Transverse colon (tissue), 4 donors: Measurements from ENCODE around the gene COL20A1. TPM values are rescaled to one million over a fixed set of nuclear protein-coding genes. Genes with fewer than 3 reads are reported as not detected.

Experiments
- DNase-seq: peaks from one replicate; pipeline ENCODE4 v3.0.0-alpha.2; 2019
- H3K27ac ChIP-seq, 4 donors: fragments of 200-600 bp; sonication (generic); 2 replicates each; pipeline ENCODE4 v1.5.1; 2016 to 2018; ENCODE audit warnings: inconsistent platforms in 4 of 4
- H3K27me3 ChIP-seq: fragments of 200-600 bp; sonication (generic); 2 replicates; pipeline ENCODE4 v1.5.1; 2017; ENCODE audit warnings: inconsistent platforms
- H3K36me3 ChIP-seq, 4 donors: fragments of 200-600 bp; sonication (generic); 2 replicates each; pipeline ENCODE4 v1.5.1; 2017 to 2019; ENCODE audit warnings: inconsistent platforms in 4 of 4
- H3K4me1 ChIP-seq, 4 donors: fragments of 200-600 bp; sonication (generic); 2 replicates each; pipeline ENCODE4 v1.5.1; 2017 to 2020; ENCODE audit warnings: inconsistent platforms in 4 of 4
- H3K4me3 ChIP-seq, 4 donors: fragments of 200-600 bp; sonication (generic); 1 replicate in 1 of 4; 2 replicates in 3 of 4; pipeline versions ENCODE4 v1.5.1 to v1.6.1; 2017 to 2019; ENCODE audit warnings: inconsistent platforms in 4 of 4
- H3K9me3 ChIP-seq, 2 donors: fragments of 200-600 bp; sonication (generic); 2 replicates each; pipeline ENCODE4 v1.5.1; 2017 to 2019; ENCODE audit warnings: inconsistent platforms in 2 of 2
- EP300 ChIP-seq: sonication (generic); formaldehyde crosslinking; IDR thresholded peaks from one replicate; pipeline ENCODE4 v1.6.1; 2017; ENCODE audit warnings: antibody characterized with exemption, low read depth
- POLR2A ChIP-seq: fragments of 450-650 bp; IDR thresholded peaks from one replicate; pipeline ENCODE4 v1.6.1; 2016; ENCODE audit warnings: antibody characterized with exemption, mild to moderate bottlenecking, moderate library complexity
- POLR2AphosphoS5 ChIP-seq, 3 donors: sonication (generic); formaldehyde crosslinking; IDR thresholded peaks; one replicate each; pipeline ENCODE4 v1.6.1; 2016; ENCODE audit warnings: antibody characterized with exemption in 3 of 3
- WGBS, 2 donors: methylation state at CpG; one replicate each; pipeline ENCODE4 v1.1.5; 2018; ENCODE audit warnings: low coverage in 1 of 2; 5-methylcytosine and 5-hydroxymethylcytosine counted together
- in situ Hi-C, 4 donors: fragments of 200-750 bp; cut with MboI; loops; one replicate each; pipeline versions ENCODE4 v1.15.0 to v1.15.1; 2017; ENCODE audit warnings: low sequenced_read_pairs in 3 of 4, low pct_ligation_motif_present in 1 of 4, low pct_unique_long_range_greater_than_20kb in 1 of 4
- intact Hi-C: fragments of 100-400 bp; cut with DNase I; formaldehyde crosslinking; loops from one replicate; pipeline ENCODE4 v1.15.1; 2023; ENCODE audit warnings: low total_unique reads
- total RNA-seq, 4 donors: library from RNA; depleted of rRNA; stranded (reverse); fragments of >200 nt; gene quantifications; one replicate each; pipeline ENCODE4 v1.1.0, GENCODE V29; 2016
- TF ChIP-seq, protein P1 (sequence below), 5 experiments: fragments of 200-600 bp in 3 of 5; fragments of 450-650 bp in 2 of 5; sonication (generic) in 3 of 5; IDR thresholded peaks; 1 replicate in 2 of 5; 2 replicates in 3 of 5; pipeline ENCODE4 v1.5.1; 2016 to 2017; ENCODE audit warnings: antibody characterized with exemption in 5 of 5, inconsistent platforms in 3 of 5, mild to moderate bottlenecking in 2 of 5, moderate library complexity in 1 of 5

The COL20A1 gene
- total RNA-seq, 4 donors from 2014 or later, result 43.8 TPM; not detected in 3

DNA sequence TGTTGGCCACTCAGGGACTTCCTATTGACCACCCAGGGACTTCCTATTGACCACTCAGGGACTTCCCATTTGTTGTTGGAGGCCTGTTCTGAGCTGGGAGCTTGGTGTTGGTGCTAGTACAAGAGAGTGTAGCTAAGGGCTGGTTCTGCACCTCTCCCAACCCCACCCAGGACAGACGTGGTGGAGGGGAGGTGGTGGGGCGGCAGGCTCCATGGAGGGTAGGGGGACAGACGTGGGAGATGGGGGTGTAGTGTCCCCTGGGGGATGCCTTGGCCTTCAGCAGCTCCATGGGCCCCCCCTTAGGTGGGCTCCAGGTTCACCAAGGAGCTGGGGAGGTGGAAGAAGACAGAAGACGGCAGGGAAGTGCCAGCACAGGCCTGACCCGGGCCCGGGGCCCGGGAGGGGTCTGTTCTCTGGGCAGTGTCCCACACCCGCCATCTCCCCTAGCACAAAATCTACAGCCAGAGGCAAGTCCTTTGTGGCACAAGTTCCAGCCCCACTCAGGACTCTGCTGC lies 34.3 kb downstream of the COL20A1 start:
- no peaks in the 10 kb centered on the region for H3K9me3 ChIP-seq
- peaks cover 20% of the 10 kb centered on the region for H3K27me3 ChIP-seq
- TF ChIP-seq EP300 (no peak), POLR2A (no peak), POLR2AphosphoS5 (IDR thresholded peaks at IDR 0.05) (no peak)
- TF ChIP-seq, protein P1, sequence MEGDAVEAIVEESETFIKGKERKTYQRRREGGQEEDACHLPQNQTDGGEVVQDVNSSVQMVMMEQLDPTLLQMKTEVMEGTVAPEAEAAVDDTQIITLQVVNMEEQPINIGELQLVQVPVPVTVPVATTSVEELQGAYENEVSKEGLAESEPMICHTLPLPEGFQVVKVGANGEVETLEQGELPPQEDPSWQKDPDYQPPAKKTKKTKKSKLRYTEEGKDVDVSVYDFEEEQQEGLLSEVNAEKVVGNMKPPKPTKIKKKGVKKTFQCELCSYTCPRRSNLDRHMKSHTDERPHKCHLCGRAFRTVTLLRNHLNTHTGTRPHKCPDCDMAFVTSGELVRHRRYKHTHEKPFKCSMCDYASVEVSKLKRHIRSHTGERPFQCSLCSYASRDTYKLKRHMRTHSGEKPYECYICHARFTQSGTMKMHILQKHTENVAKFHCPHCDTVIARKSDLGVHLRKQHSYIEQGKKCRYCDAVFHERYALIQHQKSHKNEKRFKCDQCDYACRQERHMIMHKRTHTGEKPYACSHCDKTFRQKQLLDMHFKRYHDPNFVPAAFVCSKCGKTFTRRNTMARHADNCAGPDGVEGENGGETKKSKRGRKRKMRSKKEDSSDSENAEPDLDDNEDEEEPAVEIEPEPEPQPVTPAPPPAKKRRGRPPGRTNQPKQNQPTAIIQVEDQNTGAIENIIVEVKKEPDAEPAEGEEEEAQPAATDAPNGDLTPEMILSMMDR (IDR thresholded peaks at IDR 0.05), result no peak
- intact Hi-C loops, result no loop called here
- no peak overlapping the region for H3K4me3 ChIP-seq
- H3K36me3 ChIP-seq, result no peaks in the 10 kb centered on the region
- 81% methylated on average over 8 of the region's 8 CpGs; no CpG with 5 or more reads in 1 of the 2 donors for WGBS, 2 donors
- no peak overlapping the region for H3K27ac ChIP-seq
- no peaks in the 10 kb centered on the region for H3K4me1 ChIP-seq
- in situ Hi-C loops, result no loop called here
- no peak for DNase-seq

GRCh38 chr20:63328026-63328700 lies 35.2 kb downstream of the COL20A1 start:
- no peak for DNase-seq
- Histone ChIP-seq H3K36me3 (no peaks in the 10 kb centered on the region), H3K27ac (no peak overlapping the region), H3K4me1 (no peaks in the 10 kb centered on the region), H3K9me3 (no peaks in the 10 kb centered on the region), H3K27me3 (peaks cover 24% of the 10 kb centered on the region), H3K4me3 (no peak overlapping the region)
- in situ Hi-C loops, result no loop called here
- TF ChIP-seq, protein P1 (IDR thresholded peaks at IDR 0.05), result no peak
- TF ChIP-seq POLR2AphosphoS5 (IDR thresholded peaks at IDR 0.05) (no peak), EP300 (no peak), POLR2A (no peak)
- intact Hi-C loops, result no loop called here
- 80% methylated on average over 6 of the region's 20 CpGs; no CpG with 5 or more reads in 1 of the 2 donors for WGBS, 2 donors

GRCh38 chr20:63328718-63329275 lies 35.8 kb downstream of the COL20A1 start:
- no peak for DNase-seq
- Histone ChIP-seq H3K27ac (no peak overlapping the region), H3K27me3 (peaks cover 30% of the 10 kb centered on the region), H3K4me1 (no peaks in the 10 kb centered on the region), H3K36me3 (no peaks in the 10 kb centered on the region), H3K9me3 (no peaks in the 10 kb centered on the region), H3K4me3 (no peak overlapping the region)
- WGBS, 2 donors, result 72% methylated on average over 19 of the region's 21 CpGs; no CpG with 5 or more reads in 1 of the 2 donors
- in situ Hi-C loops (no loop called here), intact Hi-C loops (no loop called here)
- no peak for TF ChIP-seq POLR2A
- TF ChIP-seq, protein P1 (IDR thresholded peaks at IDR 0.05), result no peak
- no peak for TF ChIP-seq POLR2AphosphoS5 (IDR thresholded peaks at IDR 0.05)

DNA sequence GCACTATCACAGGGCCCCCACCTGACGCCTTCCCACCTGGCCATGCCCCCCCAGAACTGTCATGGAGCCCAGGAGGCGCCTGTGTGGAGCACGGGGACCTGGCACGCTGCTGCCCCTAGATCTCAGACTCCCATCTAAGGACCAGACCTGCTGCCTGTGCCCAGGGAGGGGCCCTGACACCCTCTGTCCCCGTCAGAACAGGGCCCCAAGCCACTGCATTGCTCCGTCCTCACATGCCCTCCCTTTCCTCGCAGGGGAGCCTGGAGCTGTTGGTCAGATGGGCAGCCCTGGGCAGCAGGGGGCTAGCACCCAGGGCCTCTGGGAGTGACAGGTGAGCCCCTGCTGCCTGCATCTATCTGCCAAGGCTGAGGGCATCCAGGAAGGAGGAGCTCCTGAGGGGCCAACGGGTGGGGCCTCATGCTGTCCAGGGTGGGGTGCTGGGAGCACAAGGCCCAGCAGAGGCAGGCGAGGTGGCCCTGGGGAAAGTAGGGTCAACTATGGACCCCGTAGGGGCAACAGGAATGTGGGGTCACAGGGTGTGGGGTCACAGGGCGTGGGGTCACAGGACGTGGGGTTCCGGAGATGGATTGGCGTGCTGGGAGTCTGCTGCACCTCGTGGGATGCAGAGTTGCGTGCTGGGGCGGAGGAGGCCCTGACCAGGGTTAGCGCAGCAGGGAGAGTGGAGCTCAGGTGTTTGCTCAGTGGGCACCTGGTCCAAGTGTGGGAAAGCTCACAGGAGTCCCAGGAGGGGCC lies 36.5 kb downstream of the COL20A1 start:
- no peaks in the 10 kb centered on the region for H3K36me3 ChIP-seq

More for the DNA sequence above, 36.5 kb downstream of the COL20A1 start:
- H3K27ac ChIP-seq, result no peak overlapping the region
- intact Hi-C loops, result no loop called here
- H3K9me3 ChIP-seq, result no peaks in the 10 kb centered on the region
- TF ChIP-seq POLR2AphosphoS5 (IDR thresholded peaks at IDR 0.05), result no peak
- no peak for DNase-seq
- 68% methylated on average over 15 of the region's 18 CpGs; no CpG with 5 or more reads in 1 of the 2 donors for WGBS, 2 donors
- in situ Hi-C loops, result no loop called here
- no peak overlapping the region for H3K4me3 ChIP-seq
- no peaks in the 10 kb centered on the region for H3K4me1 ChIP-seq
- peaks cover 36% of the 10 kb centered on the region for H3K27me3 ChIP-seq
